ENCODE measurements around the gene SVOP.
"Not testable (repeated sequence)": the region's sequence is repeated elsewhere in the genome, so short reads cannot be mapped to it uniquely, and the experiment has no call there.

GRCh38 chr12:108859141-108859922 is 161.5 kb downstream of the SVOP start:
- TF ChIP-seq EP300, CTCF, POLR2A, POLR2AphosphoS5 (IDR thresholded peaks at IDR 0.05): not testable (repeated sequence)
